GM23338 (cell line): ENCODE measurements around the gene PKLR. TPM values are rescaled to one million over a fixed set of nuclear protein-coding genes. Genes with fewer than 3 reads are reported as not detected.

Experiments used
- ATAC-seq: fragments of 200-7000 bp; cut with Tn5 transposase; 3 replicates; pipeline ENCODE4 v1.9.1; 2020
- DNase-seq: peaks from one replicate; pipeline ENCODE4 v3.0.0-alpha.2; 2015; ENCODE audit warnings: low spot score
- H2AFZ ChIP-seq: fragments of 200-600 bp; sonication (generic); 2 replicates; pipeline ENCODE4 v1.8.0; 2016; ENCODE audit warnings: antibody characterized with exemption, mild to moderate bottlenecking, moderate library complexity
- H3F3A ChIP-seq: fragments of 200-600 bp; sonication (generic); replicated peaks from 2 replicates; pipeline ENCODE4 v1.8.0; 2017; ENCODE audit warnings: antibody characterized with exemption, mixed run types, low read depth
- H3K27ac ChIP-seq: fragments of 200-600 bp; sonication (generic); 2 replicates; pipeline ENCODE4 v1.6.1; 2016; ENCODE audit warnings: low read depth
- H3K27me3 ChIP-seq: fragments of 200-600 bp; sonication (generic); 2 replicates; pipeline ENCODE4 v1.8.0; 2016; ENCODE audit warnings: mild to moderate bottlenecking, mixed run types, moderate library complexity; ENCODE audit not compliant: insufficient read depth
- H3K36me3 ChIP-seq: fragments of 200-600 bp; sonication (generic); 2 replicates; pipeline ENCODE4 v1.8.0; 2016; ENCODE audit warnings: mild to moderate bottlenecking; ENCODE audit not compliant: insufficient read depth
- H3K4me1 ChIP-seq: fragments of 200-600 bp; sonication (generic); 2 replicates; pipeline ENCODE4 v1.8.0; 2016; ENCODE audit warnings: mild to moderate bottlenecking, moderate library complexity; ENCODE audit not compliant: insufficient read depth
- H3K4me2 ChIP-seq: fragments of 200-600 bp; sonication (generic); 2 replicates; pipeline ENCODE4 v1.7.1; 2017; ENCODE audit warnings: mixed run types
- H3K4me3 ChIP-seq: fragments of 200-600 bp; sonication (generic); 2 replicates; pipeline ENCODE4 v1.6.1; 2016; ENCODE audit warnings: mixed run types
- H3K79me2 ChIP-seq: fragments of 200-600 bp; sonication (generic); replicated peaks from 2 replicates; pipeline ENCODE4 v1.8.0; 2017; ENCODE audit warnings: mild to moderate bottlenecking; ENCODE audit not compliant: insufficient read depth
- H3K9me2 ChIP-seq: fragments of 200-600 bp; sonication (generic); 2 replicates; pipeline ENCODE4 v1.8.0; 2017; ENCODE audit not compliant: insufficient read depth
- H4K20me1 ChIP-seq: fragments of 200-600 bp; sonication (generic); replicated peaks from 2 replicates; pipeline ENCODE4 v1.8.0; 2017; ENCODE audit warnings: mild to moderate bottlenecking; ENCODE audit not compliant: insufficient read depth
- H3K27ac Mint-ChIP-seq: 2 replicates; pipeline ENCODE4 v1.8.0; 2020; ENCODE audit warnings: inconsistent platforms, mild to moderate bottlenecking, moderate library complexity, mixed read lengths
- H3K27me3 Mint-ChIP-seq: 3 replicates; pipeline ENCODE4 v1.8.0; 2022; ENCODE audit warnings: low read depth, mild to moderate bottlenecking, moderate library complexity, mixed read lengths, inconsistent platforms; ENCODE audit not compliant: insufficient read depth, poor library complexity
- H3K36me3 Mint-ChIP-seq: 3 replicates; pipeline ENCODE4 v1.8.0; 2021; ENCODE audit warnings: low read depth, mild to moderate bottlenecking, inconsistent platforms, moderate library complexity, mixed read lengths
- H3K4me1 Mint-ChIP-seq: 3 replicates; pipeline ENCODE4 v1.8.0; 2020; ENCODE audit warnings: mild to moderate bottlenecking, inconsistent platforms, mixed read lengths
- H3K4me3 Mint-ChIP-seq: 3 replicates; pipeline ENCODE4 v1.8.0; 2021; ENCODE audit warnings: moderate library complexity, mild to moderate bottlenecking, inconsistent platforms, mixed read lengths
- H3K9me3 Mint-ChIP-seq: 3 replicates; pipeline ENCODE4 v1.8.0; 2020; ENCODE audit warnings: moderate library complexity, mild to moderate bottlenecking, inconsistent platforms, mixed read lengths
- CREB1 ChIP-seq: fragments of 250-450 bp; sonication (Bioruptor Pico); IDR thresholded peaks from 2 replicates; pipeline ENCODE4 v1.5.0; 2020; ENCODE audit warnings: low read depth, mild to moderate bottlenecking, moderate library complexity
- CTCF ChIP-seq, 2 experiments: fragments of 200-600 bp in 1 of 2; sonication (generic) in 1 of 2; conservative IDR thresholded peaks; 2 replicates each; pipeline versions ENCODE4 v1.5.1 to v1.6.1; 2016 to 2017; ENCODE audit warnings: antibody characterized with exemption in 2 of 2, low read depth in 2 of 2, mild to moderate bottlenecking in 2 of 2, moderate library complexity in 1 of 2
- ETS1 ChIP-seq: IDR thresholded peaks from 2 replicates; pipeline ENCODE4 v1.6.1; 2016; ENCODE audit warnings: antibody characterized with exemption
- EZH2 ChIP-seq: fragments of 200-600 bp; sonication (generic); IDR thresholded peaks from one replicate; pipeline ENCODE4 v1.8.0; 2017; ENCODE audit warnings: antibody characterized with exemption, mild to moderate bottlenecking, low read depth; ENCODE audit not compliant: unreplicated experiment
- EZH2phosphoT487 ChIP-seq: fragments of 200-600 bp; sonication (generic); IDR thresholded peaks from one replicate; pipeline ENCODE4 v1.8.1; 2018; ENCODE audit warnings: antibody characterized with exemption; ENCODE audit not compliant: unreplicated experiment
- JUNB ChIP-seq: IDR thresholded peaks from one replicate; pipeline ENCODE4 v1.6.1; 2016; ENCODE audit warnings: antibody characterized with exemption; ENCODE audit not compliant: unreplicated experiment
- NANOG ChIP-seq: IDR thresholded peaks from 2 replicates; pipeline ENCODE4 v1.6.1; 2016; ENCODE audit warnings: antibody characterized with exemption, borderline replicate concordance
- REST ChIP-seq: IDR thresholded peaks from one replicate; pipeline ENCODE4 v1.6.1; 2018; ENCODE audit warnings: antibody characterized with exemption; ENCODE audit not compliant: unreplicated experiment
- STAT1 ChIP-seq: IDR thresholded peaks from one replicate; pipeline ENCODE4 v1.6.1; 2016; ENCODE audit warnings: antibody characterized with exemption; ENCODE audit not compliant: unreplicated experiment
- ZNF114 ChIP-seq: fragments of 250-450 bp; sonication (Bioruptor Pico); IDR thresholded peaks from 2 replicates; pipeline ENCODE4 v1.5.0; 2020; ENCODE audit warnings: mild to moderate bottlenecking, moderate library complexity
- ZNF331 ChIP-seq: fragments of 250-450 bp; sonication (Bioruptor Pico); IDR thresholded peaks from 2 replicates; pipeline ENCODE4 v1.5.0; 2020; ENCODE audit warnings: low read depth, mild to moderate bottlenecking, moderate library complexity
- polyA plus RNA-seq: library from polyadenylated mRNA; unstranded; fragments of >200 nt; fragmentation: Nextera tagmentation; extraction: Ambion mirVana; gene quantifications from 2 replicates; pipeline ENCODE4 v1.2.1, GENCODE V29; 2016
- total RNA-seq: library from RNA; depleted of rRNA; stranded (reverse); fragments of >200 nt; shearing (Covaris generic); gene quantifications from 2 replicates; pipeline ENCODE4 v1.2.3, GENCODE V29; 2014

The PKLR gene
- total and polyA plus RNA-seq, 2 experiments from 2014 or later, result 2.0 to 3.7 TPM

- Histone ChIP-seq H3K79me2 (no peaks in the 10 kb centered on the region), H3K4me3 (peak overlapping the region; percentile 97), H3K4me2 (peak overlapping the region; percentile 98), H3K4me1 (peaks cover 17% of the 10 kb centered on the region), H3K9me2 (no peaks in the 10 kb centered on the region), H3F3A (0 out of 2 replicates have a peak, but pooled peaks cover 11% of the 10 kb centered on the region), H3K27ac (no peak overlapping the region), H4K20me1 (no peaks in the 10 kb centered on the region), H3K27me3 (peaks cover 33% of the 10 kb centered on the region), H3K36me3 (no peaks in the 10 kb centered on the region), H2AFZ (peak overlapping the region; percentile 98)
- H3K9me3 Mint-ChIP-seq, result no peaks in the 10 kb centered on the region
- no peak overlapping the region for H3K27ac Mint-ChIP-seq
- peaks cover 29% of the 10 kb centered on the region for H3K4me1 Mint-ChIP-seq
- TF ChIP-seq EZH2phosphoT487, result no peak
- TF ChIP-seq CTCF (conservative IDR thresholded peaks at IDR 0.05; ENCODE audit: low read depth in 2 of 2), result no peak
- TF ChIP-seq ETS1, result no peak
- TF ChIP-seq JUNB, result no peak
- TF ChIP-seq EZH2, result no peak
- TF ChIP-seq ZNF331, result no peak
- no peak for TF ChIP-seq REST
- TF ChIP-seq ZNF114 (CRISPR knock-in tag), result no peak
- TF ChIP-seq STAT1, result no peak
- TF ChIP-seq CREB1 (CRISPR knock-in tag), result no peak
- no peak for TF ChIP-seq NANOG
- no peaks in the 10 kb centered on the region; the same call in 2 of the 3 replicates for H3K36me3 Mint-ChIP-seq
- ATAC-seq (peak; percentile 83), DNase-seq (peak; percentile 80)
- H3K27me3 Mint-ChIP-seq, result peaks cover 31% of the 10 kb centered on the region
- peak overlapping the region; percentile 92 for H3K4me3 Mint-ChIP-seq
These were observed 5.9 kb downstream of the PKLR start for GRCh38 chr1:155295183-155295941.
